GM18868 (cell line): ENCODE measurements around the gene ITPK1.
"Not testable (repeated sequence)": the region's sequence is repeated elsewhere in the genome, so short reads cannot be mapped to it uniquely, and the experiment has no call there.

Experiments
- ATAC-seq: cut with Tn5 transposase; IDR thresholded peaks from one replicate; pipeline ENCODE4 v1.9.1; 2021; ENCODE audit warnings: mild to moderate bottlenecking, moderate library complexity; ENCODE audit not compliant: unreplicated experiment

The ITPK1 gene

DNA sequence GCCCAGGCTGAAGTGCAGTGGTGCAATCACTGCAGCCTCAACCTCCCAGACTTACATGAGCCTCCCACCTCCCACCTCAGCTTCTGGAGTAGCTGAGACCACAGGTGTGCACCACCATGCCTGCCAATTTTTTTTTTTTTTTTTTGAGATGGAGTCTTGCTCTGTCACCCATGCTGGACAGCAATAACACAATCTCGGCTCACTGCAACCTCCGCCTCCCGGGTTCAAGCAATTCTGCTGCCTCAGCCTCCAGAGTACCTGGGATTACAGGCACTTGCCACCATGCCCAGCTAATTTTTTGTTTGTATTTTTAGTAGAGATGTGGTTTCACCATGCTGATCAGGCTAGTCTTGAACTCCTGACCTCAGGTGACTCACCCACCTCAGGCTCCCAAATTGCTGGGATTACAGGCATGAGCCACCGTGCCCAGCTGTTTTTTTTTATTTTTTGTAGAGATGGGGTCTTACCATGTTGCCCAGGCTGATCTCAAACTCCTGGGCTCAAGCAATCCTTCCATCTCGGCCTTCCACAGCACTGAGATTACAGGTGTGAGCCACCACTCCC lies 15.6 kb upstream of the ITPK1 start:
- not testable (repeated sequence) for ATAC-seq

DNA sequence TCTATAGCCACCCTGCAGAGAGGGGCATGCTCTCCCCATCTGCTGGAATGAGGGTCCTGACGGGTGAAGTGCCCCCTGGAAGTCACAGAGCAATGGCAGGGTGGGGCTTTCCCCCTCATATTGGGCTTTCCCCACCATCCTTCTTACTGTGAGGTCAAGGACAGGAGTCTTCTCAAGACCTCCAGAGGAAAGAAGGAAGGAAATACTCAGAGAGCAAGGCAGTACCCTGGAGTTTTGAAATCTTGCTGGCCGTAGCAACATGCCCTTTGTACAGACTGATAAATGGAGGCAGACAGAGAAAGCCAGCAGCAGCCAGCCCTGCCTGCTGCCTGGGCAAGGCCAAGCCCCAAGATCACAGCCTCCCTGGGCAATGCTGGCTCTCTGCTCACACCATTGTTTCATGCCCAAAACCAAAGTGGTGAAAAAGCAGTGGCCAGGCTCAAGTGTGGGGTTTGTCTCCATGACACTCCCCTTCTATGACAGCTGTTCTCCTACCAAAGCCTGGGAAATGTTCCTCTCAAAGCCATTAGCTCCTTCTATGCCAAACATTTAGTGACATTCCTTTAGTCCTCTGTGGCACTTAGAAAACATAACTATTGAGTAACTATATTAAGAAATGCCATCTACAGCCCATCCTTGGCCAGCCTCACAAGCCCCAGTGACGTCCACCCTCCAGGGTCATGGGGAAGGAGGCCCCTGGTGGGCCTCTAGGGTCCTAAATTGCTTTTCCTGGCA lies 13.2 kb upstream of the ITPK1 start:
- ATAC-seq: no peak

DNA sequence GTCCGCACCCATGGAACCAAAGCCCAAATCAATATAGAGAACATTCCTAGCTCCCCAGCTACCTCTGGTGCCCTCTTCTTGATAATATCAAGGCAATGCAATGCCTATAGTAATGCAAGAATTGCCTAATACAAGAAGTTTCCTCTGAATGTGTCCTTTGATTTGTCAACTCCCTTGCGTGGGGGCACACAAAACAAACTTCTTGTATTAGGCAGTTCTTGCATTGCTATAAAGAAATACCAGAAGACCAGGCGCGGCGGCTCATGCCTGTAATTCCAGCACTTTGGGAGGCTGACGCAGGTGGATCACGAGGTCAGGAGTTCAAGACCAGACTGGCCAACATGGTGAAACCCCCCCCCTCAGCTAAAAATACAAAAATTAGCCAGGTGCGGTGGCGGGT lies 10.4 kb upstream of the ITPK1 start:
- no peak for ATAC-seq

DNA sequence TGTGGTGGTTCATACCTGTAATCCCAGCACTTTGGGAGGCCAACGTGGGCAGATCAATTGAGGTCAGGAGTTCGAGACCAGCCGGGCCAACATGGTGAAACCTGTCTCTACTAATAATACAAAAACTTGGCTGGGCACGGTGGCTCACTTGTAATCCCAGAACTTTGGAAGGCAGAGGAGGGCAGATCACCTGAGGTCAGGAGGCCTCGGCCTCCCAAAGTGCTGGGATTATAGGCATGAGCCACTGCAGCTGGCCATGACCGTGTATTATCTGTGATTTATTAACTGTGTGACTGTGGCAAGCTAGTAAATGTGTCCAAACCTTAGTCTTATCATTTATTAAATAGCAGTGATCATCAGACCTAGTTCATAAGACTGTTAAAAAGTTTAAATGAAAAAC lies 7.1 kb upstream of the ITPK1 start:
- no peak for ATAC-seq

DNA sequence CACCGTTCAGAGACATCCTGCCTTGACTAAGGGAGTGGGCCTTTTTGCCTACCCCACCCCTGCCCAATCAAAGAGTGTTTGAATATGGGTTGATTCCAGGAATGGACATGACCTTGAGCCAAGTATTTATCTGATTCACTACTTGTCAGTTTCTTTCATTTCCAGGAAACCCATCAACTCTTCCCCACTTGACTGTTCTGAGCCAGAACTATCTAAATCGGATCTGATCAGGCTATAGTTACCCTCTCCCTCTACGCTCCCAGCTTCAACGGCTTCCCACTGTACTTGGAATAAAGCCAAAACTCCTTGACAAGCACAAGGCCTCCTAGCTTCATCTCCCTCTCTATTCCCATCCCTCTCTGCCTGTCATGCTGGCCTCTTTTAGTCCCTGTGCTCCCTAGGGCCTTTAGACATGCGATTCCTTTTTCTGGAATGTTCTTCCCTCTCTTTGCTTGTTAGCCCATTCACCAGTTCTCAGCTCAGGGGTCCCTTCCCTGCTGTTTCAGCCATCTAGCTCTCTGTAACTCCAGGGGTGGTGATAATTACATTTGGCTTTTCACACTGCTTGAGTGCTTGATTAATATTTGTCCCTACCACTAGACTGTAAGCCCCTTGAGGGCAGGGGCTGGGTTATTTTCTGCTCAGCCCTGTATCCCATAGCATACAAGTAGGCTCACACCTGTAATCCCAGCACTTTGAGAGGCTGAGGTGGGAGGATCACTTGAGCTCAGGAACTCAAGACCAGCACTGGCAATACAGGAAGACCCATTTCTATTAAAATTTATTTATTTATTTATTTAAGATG lies 5.5 kb upstream of the ITPK1 start:
- no peak for ATAC-seq

DNA sequence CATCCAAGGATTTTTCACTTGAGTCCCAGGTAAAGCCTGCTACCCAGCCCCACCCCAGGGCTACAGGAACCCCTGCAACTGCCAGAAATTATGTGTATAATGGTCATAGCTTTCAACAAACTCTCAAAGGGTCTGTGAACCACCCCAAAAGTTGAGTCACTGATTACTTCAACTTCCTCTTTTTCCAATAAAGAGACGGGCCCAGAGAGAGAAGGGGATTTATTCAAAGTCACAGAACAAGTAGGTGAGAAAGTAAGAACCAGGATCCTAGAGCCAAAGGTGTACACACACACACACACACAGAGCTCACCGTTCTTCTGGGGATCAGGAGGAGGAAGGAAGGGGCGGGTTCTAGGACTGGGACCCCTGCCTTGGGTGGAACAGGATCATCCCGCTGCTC lies 4.8 kb upstream of the ITPK1 start:
- no peak for ATAC-seq

DNA sequence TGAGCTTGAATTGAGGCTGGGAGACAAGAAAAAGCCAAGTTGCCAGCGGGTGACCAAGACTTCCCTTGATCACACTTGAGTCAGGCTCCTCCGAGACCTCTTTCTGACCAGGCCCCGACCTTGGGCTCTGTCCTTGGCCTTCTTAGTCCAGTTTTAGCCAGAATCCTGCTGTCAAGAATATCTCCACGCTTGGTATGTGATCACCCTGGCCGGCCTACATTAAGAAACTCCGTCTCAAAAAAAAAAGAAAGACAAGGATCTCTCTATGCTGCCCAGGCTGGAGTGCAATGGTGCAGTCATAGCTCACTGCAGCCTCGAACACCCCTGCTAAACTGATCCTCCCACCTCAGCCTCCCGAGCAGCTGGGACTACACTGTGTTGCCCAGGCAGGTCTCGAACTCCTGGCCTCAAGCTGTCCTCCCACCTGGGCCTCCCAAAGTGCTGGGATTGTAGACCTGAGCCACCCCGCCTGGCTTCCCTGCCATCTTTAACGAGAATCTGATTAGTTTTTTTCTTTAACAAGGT lies 1.0 kb upstream of the ITPK1 start:
- ATAC-seq: no peak

DNA sequence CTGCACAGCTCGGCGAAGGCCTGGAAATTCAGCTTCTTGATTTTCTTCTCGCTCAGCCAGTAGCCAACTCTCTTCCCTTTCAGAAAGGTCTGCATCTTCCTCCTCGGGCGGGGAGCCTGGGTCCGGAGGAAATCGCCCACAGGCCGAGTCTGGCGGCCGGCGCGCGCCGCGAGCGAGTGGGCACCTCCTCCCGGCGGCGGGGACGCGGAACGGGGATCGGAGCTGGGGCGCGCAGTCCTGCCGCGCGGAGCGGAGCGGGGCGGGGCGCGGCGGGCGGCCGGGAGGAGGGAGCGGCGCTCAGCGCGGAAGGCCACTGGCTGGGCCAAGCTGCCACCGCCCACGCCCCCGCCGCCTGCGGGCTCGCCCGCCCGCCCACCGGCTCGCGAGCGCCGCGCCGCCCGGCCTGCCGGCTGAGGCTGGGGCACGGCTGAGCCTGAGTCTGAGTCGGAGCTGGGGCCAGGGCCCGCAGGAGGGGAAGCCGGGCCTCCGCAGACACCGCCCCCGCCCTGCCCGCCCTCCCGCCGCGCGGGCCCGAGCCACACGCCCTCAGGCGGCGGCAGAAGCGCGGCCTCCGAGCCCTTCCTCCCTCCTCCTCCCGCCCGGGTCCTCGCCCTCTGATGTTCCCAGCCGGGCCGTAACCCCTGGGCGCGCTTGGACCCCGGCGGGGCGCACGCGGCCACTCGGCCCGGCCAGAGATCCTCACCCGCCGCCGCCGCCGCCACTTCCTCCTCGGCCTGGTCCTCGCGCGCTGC lies 480 bp downstream of the ITPK1 start:
- ATAC-seq: peak; percentile 79

DNA sequence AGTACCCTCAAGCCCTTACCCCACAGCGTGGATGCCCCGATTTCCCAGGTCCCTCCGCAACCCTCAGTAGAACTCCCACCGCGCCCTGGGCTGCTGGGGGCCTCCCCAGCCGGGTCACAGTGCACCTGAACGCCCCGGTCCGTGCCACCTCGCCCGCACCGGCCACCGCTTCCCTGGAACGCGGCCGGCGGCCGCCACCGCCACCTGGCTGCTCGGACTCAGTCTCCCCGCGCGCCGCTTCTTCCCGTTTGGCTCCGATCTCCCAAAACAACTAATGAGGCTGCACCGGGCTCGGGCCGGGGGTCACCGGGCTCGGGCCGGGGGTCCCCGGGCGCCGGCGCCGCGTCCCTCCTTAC lies 1.0 kb downstream of the ITPK1 start:
- no peak for ATAC-seq

DNA sequence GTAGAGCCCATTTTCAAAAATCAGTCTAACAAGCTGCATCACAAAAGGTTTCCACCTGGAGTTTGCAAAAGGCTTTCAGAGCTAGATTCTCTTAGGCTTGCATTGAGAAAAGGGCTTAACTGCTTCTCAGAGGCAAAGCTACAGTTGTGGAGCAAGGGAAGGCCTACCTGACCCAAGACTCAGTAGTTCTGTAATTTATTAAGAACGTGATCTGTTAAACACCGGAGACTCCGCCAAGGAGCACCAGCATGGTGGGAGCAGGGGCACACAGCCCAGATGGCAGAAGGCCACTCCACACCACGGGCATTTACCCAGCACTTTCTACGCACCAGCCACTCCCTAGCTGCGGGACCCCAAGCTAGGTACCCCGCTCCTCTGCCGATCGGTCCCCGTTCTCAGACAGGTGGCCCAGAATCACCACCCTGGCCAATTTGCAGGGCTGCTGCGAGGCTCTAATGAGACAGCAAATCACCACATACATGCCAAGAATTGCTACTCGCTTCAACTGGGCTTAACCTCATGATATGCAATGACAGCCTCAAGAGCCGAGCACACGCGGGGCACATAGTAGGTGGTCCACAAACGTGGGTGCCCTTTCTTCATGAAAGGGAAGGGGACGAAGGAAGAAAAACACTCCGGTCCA lies 1.5 kb downstream of the ITPK1 start:
- no peak for ATAC-seq

DNA sequence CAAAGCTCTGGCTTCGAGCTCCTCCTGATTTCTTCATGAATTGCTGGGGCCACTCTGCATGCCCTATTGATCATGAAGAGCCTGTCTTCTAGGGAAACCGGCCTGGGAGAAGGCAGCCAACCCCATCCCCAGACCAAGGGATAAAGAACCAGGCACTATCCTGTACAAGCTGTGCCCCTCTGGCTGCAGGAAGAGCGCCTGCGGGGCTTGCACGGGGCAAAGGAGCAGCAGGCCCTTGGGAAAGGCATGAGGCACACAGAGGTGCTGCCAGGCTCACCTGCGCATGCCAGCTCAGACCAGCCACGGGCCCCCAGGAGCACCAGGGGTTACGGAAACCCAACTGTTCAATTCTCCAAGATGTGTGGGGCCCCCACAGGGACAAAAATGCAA lies 2.1 kb downstream of the ITPK1 start:
- ATAC-seq: no peak

DNA sequence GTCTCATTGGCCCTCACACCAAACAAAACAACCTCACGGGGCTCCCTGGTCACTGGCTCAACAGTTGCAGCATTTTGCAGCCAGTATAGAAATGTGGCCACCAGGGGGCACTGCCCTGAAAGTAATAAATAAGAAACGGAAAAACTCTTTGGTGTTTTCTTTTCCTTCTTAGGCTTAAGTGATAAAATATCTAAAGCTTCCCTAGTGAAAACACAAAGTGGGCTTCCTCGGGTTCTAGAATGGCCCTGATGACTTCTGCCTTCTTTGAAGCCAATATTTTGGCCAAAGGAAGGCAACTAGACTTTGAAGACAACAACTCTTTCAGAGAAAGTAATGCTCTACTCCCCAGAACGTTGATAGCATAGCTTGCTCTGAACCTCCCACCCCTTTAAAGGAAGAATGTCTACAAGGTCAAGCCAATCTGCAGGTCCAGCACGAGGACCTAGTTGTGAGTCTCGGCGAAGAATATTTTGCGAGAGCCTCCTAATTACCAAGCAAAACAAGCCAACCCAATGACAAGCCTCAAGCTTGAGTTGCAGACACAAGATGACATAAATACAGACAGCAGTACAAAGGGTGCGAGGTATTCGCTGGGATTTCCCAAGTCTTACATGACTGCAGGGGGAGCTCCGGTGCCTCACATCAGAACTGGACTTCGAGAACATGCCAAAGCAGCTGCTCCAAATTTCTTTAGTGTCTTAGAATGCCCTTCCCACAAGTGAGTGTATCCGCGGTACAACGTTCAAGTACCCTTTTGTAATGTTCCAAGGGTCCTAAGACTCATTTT lies 2.6 kb downstream of the ITPK1 start:
- ATAC-seq: no peak

DNA sequence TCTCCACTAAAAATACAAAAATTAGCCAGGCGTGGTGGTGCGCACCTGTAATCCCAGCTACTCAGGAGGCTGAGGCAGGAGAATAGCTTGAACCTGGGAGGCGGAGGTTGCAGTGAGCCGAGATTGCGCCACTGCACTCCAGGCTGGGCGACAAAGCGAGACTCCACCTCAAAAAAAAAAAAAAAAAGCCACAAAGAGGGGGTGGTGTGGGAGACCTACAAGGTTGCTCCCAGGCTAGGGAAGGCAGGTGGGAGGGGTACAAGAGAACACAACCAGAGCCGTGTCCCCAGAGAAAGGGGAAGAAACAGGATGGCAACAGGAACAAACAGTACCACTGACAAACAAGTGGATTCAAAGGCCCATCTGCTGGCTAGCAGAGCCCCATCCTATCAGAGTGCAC lies 4.2 kb downstream of the ITPK1 start:
- not testable (repeated sequence) for ATAC-seq

DNA sequence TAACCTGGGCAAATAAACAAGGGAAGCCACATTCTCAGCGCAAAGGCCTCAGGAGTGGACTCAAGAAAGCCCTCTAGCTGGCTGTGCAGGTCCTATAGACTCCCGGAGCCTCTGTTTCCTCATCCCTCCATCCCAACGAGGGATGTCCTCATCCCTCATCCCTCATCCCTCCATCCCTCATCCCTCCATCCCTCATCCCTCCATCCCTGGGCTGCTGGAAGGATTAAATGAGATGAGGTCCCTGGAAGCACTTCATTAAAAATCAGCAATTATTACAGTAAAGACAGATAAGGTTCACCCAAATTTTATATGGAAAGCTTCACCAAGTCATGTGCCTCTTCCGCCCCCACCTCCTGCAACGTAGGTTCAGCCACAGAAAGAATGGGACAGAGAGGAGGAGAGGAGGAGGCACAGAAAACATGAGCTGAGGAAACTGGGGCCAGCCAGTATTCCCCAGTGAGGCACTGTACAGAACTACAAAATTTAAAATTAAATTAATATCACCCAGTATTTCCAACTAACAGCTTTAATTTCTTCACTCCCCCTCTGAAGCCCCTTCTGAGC lies 4.8 kb downstream of the ITPK1 start:
- no peak for ATAC-seq

DNA sequence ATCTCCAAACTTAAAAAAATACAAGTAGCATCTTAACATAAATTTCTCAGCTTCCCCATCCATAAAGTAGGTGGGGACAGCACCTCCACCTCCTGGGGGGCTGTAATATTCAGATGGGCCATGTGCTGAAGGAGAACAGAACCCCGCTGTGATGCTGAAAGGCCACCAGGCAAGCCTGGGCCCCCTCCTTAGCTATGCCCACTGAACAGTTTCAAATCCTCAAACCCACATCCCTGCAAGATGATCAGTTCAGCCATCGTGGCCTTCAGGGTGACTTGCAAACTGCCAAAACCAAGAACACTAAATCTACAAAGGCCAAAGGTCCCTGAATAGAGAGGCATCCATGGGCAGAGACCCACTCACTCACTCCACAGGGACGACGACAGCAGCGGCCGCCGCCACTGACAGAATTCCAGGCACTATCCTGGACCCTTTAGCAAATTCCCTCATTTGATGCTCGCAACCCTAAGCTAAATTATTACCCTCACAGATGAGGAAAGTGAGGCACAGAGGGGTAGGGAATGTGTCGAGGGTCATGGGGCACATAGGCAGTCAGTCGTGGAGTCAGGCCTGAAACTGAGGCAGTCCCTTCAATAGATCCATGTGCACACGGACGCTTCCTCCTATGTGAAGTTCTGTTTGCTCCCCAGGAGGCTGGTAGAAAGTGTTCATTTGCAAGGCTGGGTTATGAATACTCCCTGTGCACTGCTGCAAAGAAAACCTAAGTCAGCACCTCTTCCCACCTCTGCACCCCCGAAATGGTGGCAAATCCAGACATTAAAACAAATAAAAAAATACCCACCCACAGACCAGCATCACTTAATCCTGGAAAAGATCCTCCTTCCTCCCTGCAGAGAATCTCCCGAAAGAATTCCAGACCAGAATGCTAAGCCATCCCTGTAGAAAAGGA lies 5.9 kb downstream of the ITPK1 start:
- ATAC-seq: no peak

DNA sequence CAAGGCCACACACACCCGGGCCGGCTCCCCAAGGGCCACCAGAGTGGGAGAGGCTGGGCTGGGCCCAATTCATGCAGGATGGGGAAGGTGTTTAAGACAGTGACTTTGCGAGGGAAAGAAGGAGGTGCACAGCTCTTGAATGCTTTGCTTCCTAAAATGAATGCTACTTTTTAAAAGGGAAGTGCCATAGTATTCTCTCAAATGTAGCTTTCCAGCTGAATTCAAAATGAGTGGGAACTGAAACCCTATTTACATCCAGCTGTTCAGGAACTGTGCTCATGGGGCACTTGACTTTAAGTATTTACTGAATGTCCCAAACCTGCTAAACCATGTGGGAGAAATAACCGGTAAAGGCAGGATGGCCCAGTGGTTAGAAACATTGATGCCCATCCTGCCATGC lies 7.6 kb downstream of the ITPK1 start:
- ATAC-seq: no peak

DNA sequence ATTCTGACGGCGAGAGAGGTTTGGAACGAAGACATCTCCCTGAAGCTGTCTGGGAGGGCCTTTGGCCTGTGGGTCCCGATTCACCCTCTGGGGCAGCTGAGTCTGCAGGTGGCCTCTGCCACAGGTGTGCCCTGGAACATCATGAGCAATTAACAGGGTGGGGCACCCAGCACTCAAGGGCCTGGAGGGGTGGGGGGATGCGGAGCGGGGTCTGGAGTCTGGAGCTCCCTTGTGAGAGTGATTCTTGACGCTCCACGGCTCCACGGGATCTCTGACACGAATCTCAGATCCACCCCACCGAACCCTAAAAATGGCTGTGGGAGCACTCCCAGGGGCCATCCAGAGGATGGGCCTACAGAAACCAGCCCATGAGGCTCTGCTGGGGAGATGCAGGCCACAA lies 8.3 kb downstream of the ITPK1 start:
- no peak for ATAC-seq

DNA sequence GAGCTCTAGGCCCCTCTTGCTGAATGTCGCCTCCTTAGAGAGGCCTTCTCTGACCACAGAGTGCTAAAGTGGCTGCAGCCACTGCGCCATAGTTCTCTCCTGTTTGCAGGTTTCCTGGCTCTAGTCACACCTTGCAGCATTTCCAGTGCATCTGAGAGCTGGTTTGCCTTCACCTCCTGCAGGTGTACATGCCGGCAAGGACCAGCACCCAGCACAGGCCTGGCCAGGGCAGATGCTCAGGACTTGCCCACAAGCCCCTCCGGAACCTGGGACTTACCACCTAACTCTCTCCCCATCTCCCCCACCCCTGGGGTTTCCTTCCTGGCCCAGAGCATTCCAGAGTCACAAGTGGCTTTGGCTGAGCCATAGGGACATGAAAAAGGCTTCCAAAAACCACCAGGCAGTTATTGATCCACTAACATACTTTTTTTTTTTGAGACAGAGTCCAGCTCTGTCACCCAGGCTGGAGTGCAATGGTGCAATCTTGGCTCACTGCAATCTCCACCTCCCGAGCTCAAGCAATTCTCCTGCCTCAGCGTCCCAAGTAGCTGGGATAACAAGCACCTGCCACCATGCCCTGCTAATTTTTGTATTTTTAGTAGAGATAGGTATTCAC lies 9.1 kb downstream of the ITPK1 start:
- ATAC-seq: no peak
